GM23338 (cell line): ENCODE data around the gene PFKM. TPM values are rescaled to one million over a fixed set of nuclear protein-coding genes. Genes with fewer than 3 reads are reported as not detected.

Experiments
- ATAC-seq: fragments of 200-7000 bp; cut with Tn5 transposase; 3 replicates; pipeline ENCODE4 v1.9.1; 2020
- DNase-seq: peaks from one replicate; pipeline ENCODE4 v3.0.0-alpha.2; 2015; ENCODE audit warnings: low spot score
- H2AFZ ChIP-seq: fragments of 200-600 bp; sonication (generic); 2 replicates; pipeline ENCODE4 v1.8.0; 2016; ENCODE audit warnings: antibody characterized with exemption, mild to moderate bottlenecking, moderate library complexity
- H3F3A ChIP-seq: fragments of 200-600 bp; sonication (generic); replicated peaks from 2 replicates; pipeline ENCODE4 v1.8.0; 2017; ENCODE audit warnings: antibody characterized with exemption, mixed run types, low read depth
- H3K27ac ChIP-seq: fragments of 200-600 bp; sonication (generic); 2 replicates; pipeline ENCODE4 v1.6.1; 2016; ENCODE audit warnings: low read depth
- H3K27me3 ChIP-seq: fragments of 200-600 bp; sonication (generic); 2 replicates; pipeline ENCODE4 v1.8.0; 2016; ENCODE audit warnings: mild to moderate bottlenecking, mixed run types, moderate library complexity; ENCODE audit not compliant: insufficient read depth
- H3K36me3 ChIP-seq: fragments of 200-600 bp; sonication (generic); 2 replicates; pipeline ENCODE4 v1.8.0; 2016; ENCODE audit warnings: mild to moderate bottlenecking; ENCODE audit not compliant: insufficient read depth
- H3K4me1 ChIP-seq: fragments of 200-600 bp; sonication (generic); 2 replicates; pipeline ENCODE4 v1.8.0; 2016; ENCODE audit warnings: mild to moderate bottlenecking, moderate library complexity; ENCODE audit not compliant: insufficient read depth
- H3K4me2 ChIP-seq: fragments of 200-600 bp; sonication (generic); 2 replicates; pipeline ENCODE4 v1.7.1; 2017; ENCODE audit warnings: mixed run types
- H3K4me3 ChIP-seq: fragments of 200-600 bp; sonication (generic); 2 replicates; pipeline ENCODE4 v1.6.1; 2016; ENCODE audit warnings: mixed run types
- H3K79me2 ChIP-seq: fragments of 200-600 bp; sonication (generic); replicated peaks from 2 replicates; pipeline ENCODE4 v1.8.0; 2017; ENCODE audit warnings: mild to moderate bottlenecking; ENCODE audit not compliant: insufficient read depth
- H3K9me2 ChIP-seq: fragments of 200-600 bp; sonication (generic); 2 replicates; pipeline ENCODE4 v1.8.0; 2017; ENCODE audit not compliant: insufficient read depth
- H4K20me1 ChIP-seq: fragments of 200-600 bp; sonication (generic); replicated peaks from 2 replicates; pipeline ENCODE4 v1.8.0; 2017; ENCODE audit warnings: mild to moderate bottlenecking; ENCODE audit not compliant: insufficient read depth
- H3K27ac Mint-ChIP-seq: 2 replicates; pipeline ENCODE4 v1.8.0; 2020; ENCODE audit warnings: inconsistent platforms, mild to moderate bottlenecking, moderate library complexity, mixed read lengths
- H3K27me3 Mint-ChIP-seq: 3 replicates; pipeline ENCODE4 v1.8.0; 2022; ENCODE audit warnings: low read depth, mild to moderate bottlenecking, moderate library complexity, mixed read lengths, inconsistent platforms; ENCODE audit not compliant: insufficient read depth, poor library complexity
- H3K36me3 Mint-ChIP-seq: 3 replicates; pipeline ENCODE4 v1.8.0; 2021; ENCODE audit warnings: low read depth, mild to moderate bottlenecking, inconsistent platforms, moderate library complexity, mixed read lengths
- H3K4me1 Mint-ChIP-seq: 3 replicates; pipeline ENCODE4 v1.8.0; 2020; ENCODE audit warnings: mild to moderate bottlenecking, inconsistent platforms, mixed read lengths
- H3K4me3 Mint-ChIP-seq: 3 replicates; pipeline ENCODE4 v1.8.0; 2021; ENCODE audit warnings: moderate library complexity, mild to moderate bottlenecking, inconsistent platforms, mixed read lengths
- H3K9me3 Mint-ChIP-seq: 3 replicates; pipeline ENCODE4 v1.8.0; 2020; ENCODE audit warnings: moderate library complexity, mild to moderate bottlenecking, inconsistent platforms, mixed read lengths
- CREB1 ChIP-seq: fragments of 250-450 bp; sonication (Bioruptor Pico); IDR thresholded peaks from 2 replicates; pipeline ENCODE4 v1.5.0; 2020; ENCODE audit warnings: low read depth, mild to moderate bottlenecking, moderate library complexity
- CTCF ChIP-seq, 2 experiments: fragments of 200-600 bp in 1 of 2; sonication (generic) in 1 of 2; conservative IDR thresholded peaks; 2 replicates each; pipeline versions ENCODE4 v1.5.1 to v1.6.1; 2016 to 2017; ENCODE audit warnings: antibody characterized with exemption in 2 of 2, low read depth in 2 of 2, mild to moderate bottlenecking in 2 of 2, moderate library complexity in 1 of 2
- ETS1 ChIP-seq: IDR thresholded peaks from 2 replicates; pipeline ENCODE4 v1.6.1; 2016; ENCODE audit warnings: antibody characterized with exemption
- EZH2 ChIP-seq: fragments of 200-600 bp; sonication (generic); IDR thresholded peaks from one replicate; pipeline ENCODE4 v1.8.0; 2017; ENCODE audit warnings: antibody characterized with exemption, mild to moderate bottlenecking, low read depth; ENCODE audit not compliant: unreplicated experiment
- EZH2phosphoT487 ChIP-seq: fragments of 200-600 bp; sonication (generic); IDR thresholded peaks from one replicate; pipeline ENCODE4 v1.8.1; 2018; ENCODE audit warnings: antibody characterized with exemption; ENCODE audit not compliant: unreplicated experiment
- JUNB ChIP-seq: IDR thresholded peaks from one replicate; pipeline ENCODE4 v1.6.1; 2016; ENCODE audit warnings: antibody characterized with exemption; ENCODE audit not compliant: unreplicated experiment
- NANOG ChIP-seq: IDR thresholded peaks from 2 replicates; pipeline ENCODE4 v1.6.1; 2016; ENCODE audit warnings: antibody characterized with exemption, borderline replicate concordance
- POLR2AphosphoS5 ChIP-seq: IDR thresholded peaks from 2 replicates; pipeline ENCODE4 v1.6.1; 2016; ENCODE audit warnings: antibody characterized with exemption, low read depth
- REST ChIP-seq: IDR thresholded peaks from one replicate; pipeline ENCODE4 v1.6.1; 2018; ENCODE audit warnings: antibody characterized with exemption; ENCODE audit not compliant: unreplicated experiment
- STAT1 ChIP-seq: IDR thresholded peaks from one replicate; pipeline ENCODE4 v1.6.1; 2016; ENCODE audit warnings: antibody characterized with exemption; ENCODE audit not compliant: unreplicated experiment
- ZNF114 ChIP-seq: fragments of 250-450 bp; sonication (Bioruptor Pico); IDR thresholded peaks from 2 replicates; pipeline ENCODE4 v1.5.0; 2020; ENCODE audit warnings: mild to moderate bottlenecking, moderate library complexity
- ZNF331 ChIP-seq: fragments of 250-450 bp; sonication (Bioruptor Pico); IDR thresholded peaks from 2 replicates; pipeline ENCODE4 v1.5.0; 2020; ENCODE audit warnings: low read depth, mild to moderate bottlenecking, moderate library complexity
- ZNF462 ChIP-seq: fragments of 250-450 bp; sonication (Bioruptor Pico); IDR thresholded peaks from 2 replicates; pipeline ENCODE4 v1.5.0; 2020; ENCODE audit warnings: mild to moderate bottlenecking, moderate library complexity
- polyA plus RNA-seq: library from polyadenylated mRNA; unstranded; fragments of >200 nt; fragmentation: Nextera tagmentation; extraction: Ambion mirVana; gene quantifications from 2 replicates; pipeline ENCODE4 v1.2.1, GENCODE V29; 2016
- total RNA-seq: library from RNA; depleted of rRNA; stranded (reverse); fragments of >200 nt; shearing (Covaris generic); gene quantifications from 2 replicates; pipeline ENCODE4 v1.2.3, GENCODE V29; 2014

The PFKM gene
- total and polyA plus RNA-seq, 2 experiments from 2014 or later = 47.2 to 82.5 TPM

GRCh38 chr12:48106681-48107613 is 12.2 kb upstream of the PFKM start:
- peaks cover 19% of the 10 kb centered on the region for H3K4me1 Mint-ChIP-seq
- DNase-seq (no peak), ATAC-seq (no peak)

More at GRCh38 chr12:48106681-48107613, 12.2 kb upstream of the PFKM start:
- Histone ChIP-seq H2AFZ (peak overlapping the region; percentile 80), H3K9me2 (no peaks in the 10 kb centered on the region), H3K36me3 (no peaks in the 10 kb centered on the region), H4K20me1 (no peaks in the 10 kb centered on the region), H3K27ac (peak overlapping the region; percentile 100), H3K27me3 (peaks cover 20% of the 10 kb centered on the region), H3K4me2 (peak overlapping the region; percentile 95), H3K79me2 (peaks cover 33% of the 10 kb centered on the region), H3F3A (peaks cover 15% of the 10 kb centered on the region), H3K4me1 (peaks cover 17% of the 10 kb centered on the region), H3K4me3 (peak overlapping the region; percentile 81)
- peak overlapping the region; percentile 95 for H3K4me3 Mint-ChIP-seq
- H3K27me3 Mint-ChIP-seq = peaks cover 3% of the 10 kb centered on the region
- H3K27ac Mint-ChIP-seq = peak overlapping the region; percentile 99
- no peak for TF ChIP-seq ZNF114
- TF ChIP-seq REST = no peak
- no peak for TF ChIP-seq CTCF (conservative IDR thresholded peaks at IDR 0.05; ENCODE audit: low read depth in 2 of 2)
- TF ChIP-seq CREB1 (CRISPR knock-in tag) = no peak
- TF ChIP-seq ZNF331 (CRISPR knock-in tag) = no peak
- no peak for TF ChIP-seq ETS1
- no peak for TF ChIP-seq EZH2
- no peak for TF ChIP-seq NANOG
- no peak for TF ChIP-seq ZNF462 (CRISPR knock-in tag)
- no peak for TF ChIP-seq POLR2AphosphoS5
- no peak for TF ChIP-seq STAT1
- no peak for TF ChIP-seq EZH2phosphoT487
- TF ChIP-seq JUNB = no peak
- H3K36me3 Mint-ChIP-seq = peaks cover 3% of the 10 kb centered on the region; the same call in 1 of the 3 replicates
- no peaks in the 10 kb centered on the region for H3K9me3 Mint-ChIP-seq
